Renal cortex interstitium (tissue), 11 donors: ENCODE data around the gene CMIP. TPM values are rescaled to one million over a fixed set of nuclear protein-coding genes. Genes with fewer than 3 reads are reported as not detected.
A peak's percentile ranks its signal among the peaks of the same experiment; 100 is the strongest.

Experiments
- DNase-seq, 11 donors: peaks; one replicate each; pipeline ENCODE4 v3.0.0-alpha.2; 2013; ENCODE audit warnings: low read depth in 9 of 11, low spot score in 4 of 11; ENCODE audit errors: extremely low read depth in 1 of 11
- polyA plus RNA-seq, 3 donors: library from polyadenylated mRNA; unstranded; fragments of 120-200 nt; gene quantifications; one replicate each; pipeline ENCODE4 v1.2.1, GENCODE V29; 2013; ENCODE audit not compliant: insufficient read length in 3 of 3

The CMIP gene
- polyA plus RNA-seq, 3 donors: 41.0 to 55.1 (median 46.0) TPM

DNA sequence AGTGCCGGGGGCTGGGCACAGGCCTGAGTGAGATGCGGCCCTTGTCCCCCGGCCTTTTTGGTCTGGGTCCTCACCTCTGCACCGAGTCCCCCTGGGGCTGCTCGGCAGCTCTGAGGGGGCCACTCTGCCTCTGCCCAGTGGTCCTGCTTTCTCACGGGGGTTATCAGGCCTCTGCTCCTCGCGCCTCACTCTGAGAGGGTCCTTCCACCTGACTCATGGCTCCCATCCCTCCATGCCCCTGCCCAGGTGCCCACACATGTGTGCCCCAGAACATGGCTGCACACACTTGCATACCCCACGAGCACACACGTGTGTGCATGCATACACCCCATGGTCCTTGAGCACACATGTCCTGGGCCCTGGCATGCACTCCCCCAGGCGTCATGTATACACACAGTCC, 53.7 kb downstream of the CMIP start:
- no peak for DNase-seq

DNA sequence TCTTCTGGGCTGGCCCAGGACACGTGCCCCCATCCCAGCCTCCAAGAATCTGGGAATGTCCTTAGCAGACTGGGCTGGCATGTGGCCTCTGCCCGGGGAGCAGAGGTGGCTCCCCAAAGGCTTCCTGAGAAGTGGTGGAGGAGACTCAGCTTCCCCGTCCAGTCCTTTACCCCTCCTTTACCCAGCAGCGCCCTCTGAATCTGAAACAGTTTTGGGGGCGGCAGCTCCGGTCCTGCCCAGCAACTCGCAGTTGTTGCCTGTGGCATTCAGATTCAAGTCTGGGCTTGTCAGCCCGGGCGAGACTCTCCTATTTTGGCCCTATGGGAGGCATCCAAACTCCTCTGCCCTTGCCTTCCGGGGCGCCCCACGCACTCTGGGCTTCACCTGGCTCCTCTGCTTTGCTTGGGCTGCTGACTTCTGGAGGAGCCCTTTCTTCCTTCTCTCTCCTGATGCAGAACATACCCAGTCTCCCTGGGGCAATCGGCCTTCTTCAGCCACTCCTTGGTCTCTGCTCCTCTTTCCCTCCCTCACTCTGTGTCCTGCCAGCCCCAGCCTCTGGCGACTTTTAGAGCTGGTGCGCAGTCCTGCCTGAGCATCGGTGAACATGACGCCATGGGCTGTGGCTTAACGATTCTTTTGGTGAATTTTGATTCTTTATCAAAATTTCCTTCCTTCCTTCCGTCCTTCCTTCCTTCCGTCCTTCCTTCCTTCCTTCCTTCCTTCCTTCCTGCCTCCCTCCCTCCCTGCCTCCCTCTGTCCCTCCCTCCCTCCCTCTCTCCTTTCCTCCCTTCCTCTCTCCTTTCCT, 55.2 kb downstream of the CMIP start:
- DNase-seq: no peak

- no peak for DNase-seq
Measured at GRCh38 chr16:81500833-81501521, 56.4 kb downstream of the CMIP start.

GRCh38 chr16:81502396-81503070, 57.9 kb downstream of the CMIP start:
- no peak for DNase-seq

- peak in 1 of 11 donors; percentile 43 for DNase-seq
Measured at GRCh38 chr16:81505011-81505661, 60.5 kb downstream of the CMIP start.

DNA sequence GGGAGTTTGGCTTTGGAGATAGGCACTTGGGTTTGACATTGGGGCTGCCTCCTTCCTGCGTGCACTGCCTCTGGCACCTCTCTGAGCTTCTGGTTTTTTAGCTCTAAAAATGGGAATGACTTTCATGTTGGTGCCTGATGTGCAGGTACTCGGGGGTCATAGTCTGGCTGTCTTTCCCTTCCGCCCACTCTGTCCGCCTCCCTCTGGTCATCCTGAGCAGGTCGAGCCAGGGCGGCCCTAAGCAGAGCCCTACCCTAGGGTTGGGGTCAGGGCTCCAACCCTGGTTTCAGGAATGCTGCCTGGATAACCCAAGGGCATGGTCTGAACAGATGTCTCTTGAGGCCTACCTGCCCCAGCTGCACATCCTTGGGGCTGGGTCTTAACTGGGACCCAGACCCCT, 64.8 kb downstream of the CMIP start:
- no peak for DNase-seq

DNA sequence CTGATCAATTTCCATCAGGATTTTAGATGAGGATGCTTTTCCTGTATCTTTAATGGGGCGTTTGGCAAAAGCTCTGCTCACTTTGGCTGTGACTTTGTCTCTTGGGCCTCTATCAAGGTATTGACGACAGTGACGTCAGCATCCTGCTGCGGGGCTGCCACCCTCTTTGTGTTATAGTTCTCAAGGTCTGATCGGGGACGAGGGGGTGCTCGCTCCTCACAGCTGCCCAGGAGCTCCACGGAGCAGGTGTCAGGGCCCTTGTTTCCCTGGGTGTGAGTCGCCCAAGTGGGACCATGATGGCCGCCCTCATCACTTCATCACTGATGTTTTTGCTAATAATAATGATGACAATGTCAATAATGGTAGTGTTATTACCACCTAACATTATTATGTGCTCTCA, 65.4 kb downstream of the CMIP start:
- DNase-seq: no peak

GRCh38 chr16:81511371-81511770, 66.8 kb downstream of the CMIP start:
- DNase-seq: no peak

GRCh38 chr16:81513204-81514040, 68.8 kb downstream of the CMIP start:
- DNase-seq: no peak

- DNase-seq: no peak
Measured at GRCh38 chr16:81514041-81514559, 69.5 kb downstream of the CMIP start.

DNA sequence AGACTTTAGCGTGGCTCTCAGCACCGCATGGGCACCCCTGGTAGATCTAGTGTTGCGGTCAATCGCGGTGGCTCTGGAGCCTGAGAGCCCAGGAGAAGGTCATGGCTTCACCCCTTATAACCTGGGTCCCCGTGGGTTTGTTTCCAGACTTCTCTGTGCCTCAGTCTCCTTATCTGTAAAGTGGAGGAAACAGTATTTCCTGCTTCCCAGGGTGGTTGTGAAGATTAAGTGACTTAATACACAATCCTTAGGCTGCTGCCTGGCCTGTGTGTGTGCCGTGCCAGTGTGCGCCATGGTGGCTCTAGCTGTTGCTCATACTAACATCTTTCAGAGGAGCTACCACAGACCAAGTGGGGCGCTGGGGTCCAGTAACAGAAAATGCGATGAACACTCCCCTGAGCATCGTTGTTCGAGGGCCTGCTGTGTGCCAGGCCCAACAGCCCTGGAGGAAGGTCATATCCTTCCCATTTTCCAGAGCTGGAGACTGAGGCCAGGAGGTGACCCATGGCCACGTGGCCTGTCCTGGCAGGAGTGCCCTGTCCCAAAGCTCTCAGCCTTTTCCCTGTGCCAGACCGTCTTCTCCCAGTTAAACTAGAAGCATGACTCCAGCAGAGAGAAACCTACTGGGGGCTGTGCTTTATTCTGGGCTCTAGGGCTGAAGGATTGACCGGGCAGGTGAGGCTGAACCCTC, 70.1 kb downstream of the CMIP start:
- no peak for DNase-seq

- no peak for DNase-seq
Measured at GRCh38 chr16:81515281-81515680, 70.7 kb downstream of the CMIP start.

DNA sequence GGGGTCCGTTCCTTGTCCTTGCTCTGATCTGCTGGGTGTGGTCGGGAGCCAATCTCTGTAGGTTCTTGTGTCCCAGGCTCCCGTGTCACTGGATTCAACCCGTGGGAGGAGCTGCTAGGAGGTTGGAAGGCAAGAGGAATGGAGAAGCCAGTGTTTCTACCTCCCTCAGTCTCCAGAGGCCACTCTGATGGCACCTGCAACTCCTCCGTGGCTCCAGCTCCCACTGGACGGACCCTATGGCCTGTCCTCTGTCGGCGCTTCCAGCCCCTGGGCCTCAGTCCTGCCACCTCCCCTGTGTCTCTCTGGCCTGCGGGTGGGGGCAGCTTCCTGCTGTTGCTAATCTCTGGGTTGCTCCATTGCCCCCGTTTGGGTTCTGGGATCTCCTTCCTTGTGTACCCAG, 71.1 kb downstream of the CMIP start:
- no peak for DNase-seq

DNA sequence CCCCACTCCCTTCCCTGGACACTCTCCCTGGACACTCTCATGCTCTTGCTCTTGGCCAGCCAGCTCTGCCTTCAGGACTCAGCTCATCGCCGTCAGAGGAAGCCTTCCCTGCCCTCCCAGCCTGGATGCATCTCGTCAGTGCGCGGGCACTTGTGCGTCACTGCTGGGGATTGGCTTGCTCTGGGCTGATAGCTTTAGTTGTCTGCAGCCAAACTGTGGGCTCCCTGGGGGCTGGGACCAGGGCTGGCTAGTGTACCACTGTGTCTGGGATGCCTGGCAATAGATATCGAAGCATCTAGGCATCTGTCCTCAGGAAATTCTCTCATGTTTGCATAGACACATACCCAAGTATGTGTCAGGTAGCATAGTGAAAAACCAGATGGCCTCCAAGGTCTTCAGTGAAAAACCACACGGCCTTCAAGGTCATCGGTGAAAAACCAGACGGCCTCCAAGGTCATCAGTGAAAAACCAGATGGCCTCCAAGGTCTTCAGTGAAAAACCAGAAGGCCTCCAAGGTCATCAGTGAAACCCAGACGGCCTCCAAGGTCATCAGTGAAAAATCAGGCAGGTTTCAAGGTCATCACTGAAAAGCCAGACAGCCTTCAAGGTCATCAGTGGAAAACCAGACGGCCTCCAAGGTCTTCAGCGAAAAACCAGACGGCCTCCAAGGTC, 72.0 kb downstream of the CMIP start:
- DNase-seq: no peak

DNA sequence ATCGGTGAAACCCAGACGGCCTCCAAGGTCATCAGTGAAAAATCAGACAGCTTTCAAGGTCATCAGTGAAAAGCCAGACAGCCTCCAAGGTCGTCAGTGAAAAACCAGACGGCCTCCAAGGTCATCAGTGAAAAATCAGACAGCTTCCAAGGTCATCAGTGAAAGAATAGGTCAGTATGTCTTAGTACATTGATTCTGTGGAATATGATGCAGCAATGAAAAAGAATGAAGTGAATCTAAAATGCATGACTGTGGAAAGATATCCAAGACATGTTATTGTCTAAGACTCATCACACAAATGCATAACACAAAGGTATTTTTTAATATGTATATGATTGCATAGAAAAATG, 72.5 kb downstream of the CMIP start:
- no peak for DNase-seq

- no peak for DNase-seq
Measured at GRCh38 chr16:81517629-81518438, 73.2 kb downstream of the CMIP start.

DNA sequence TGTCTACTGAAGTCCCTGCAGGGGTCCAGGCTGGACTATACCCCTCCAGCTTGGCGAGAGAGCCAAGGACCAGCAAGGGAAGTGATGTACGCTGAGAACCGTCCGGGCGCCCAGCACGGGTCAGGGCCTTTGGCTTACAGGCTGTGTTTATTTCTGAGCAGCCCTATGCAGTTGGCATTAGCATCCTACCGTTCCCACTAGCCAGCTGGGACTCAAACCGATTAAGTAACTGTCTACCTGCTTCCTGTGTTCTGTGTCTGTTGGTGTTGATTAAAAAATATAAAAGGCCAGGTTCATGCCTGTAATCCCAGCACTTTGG, 73.8 kb downstream of the CMIP start:
- DNase-seq: no peak
